GM18505 (cell line): Measurements from ENCODE around the gene ZCCHC8.
"Not testable (repeated sequence)": the region's sequence is repeated elsewhere in the genome, so short reads cannot be mapped to it uniquely, and the experiment has no call there.

ENCODE experiments used
- ATAC-seq: cut with Tn5 transposase; IDR thresholded peaks from one replicate; pipeline ENCODE4 v1.9.1; 2021; ENCODE audit not compliant: unreplicated experiment
- POLR2A ChIP-seq: IDR thresholded peaks from 4 replicates; pipeline ENCODE4 v1.6.1; 2011; ENCODE audit warnings: borderline replicate concordance; ENCODE audit not compliant: insufficient read depth, insufficient read length; ENCODE audit errors: extremely low read depth

The ZCCHC8 gene

GRCh38 chr12:122454739-122455138 lies 46.0 kb downstream of the ZCCHC8 start:
- TF ChIP-seq POLR2A = no peak
- ATAC-seq = no peak

- no peak for TF ChIP-seq POLR2A
These were observed 46.4 kb downstream of the ZCCHC8 start for GRCh38 chr12:122454250-122454721.

GRCh38 chr12:122452701-122453285 lies 47.9 kb downstream of the ZCCHC8 start:
- TF ChIP-seq POLR2A = no peak
- no peak for ATAC-seq

More at GRCh38 chr12:122454250-122454721, 46.4 kb downstream of the ZCCHC8 start:
- ATAC-seq = no peak

- no peak for ATAC-seq
- no peak for TF ChIP-seq POLR2A
These were observed 51.4 kb downstream of the ZCCHC8 start for GRCh38 chr12:122449317-122449716.

DNA sequence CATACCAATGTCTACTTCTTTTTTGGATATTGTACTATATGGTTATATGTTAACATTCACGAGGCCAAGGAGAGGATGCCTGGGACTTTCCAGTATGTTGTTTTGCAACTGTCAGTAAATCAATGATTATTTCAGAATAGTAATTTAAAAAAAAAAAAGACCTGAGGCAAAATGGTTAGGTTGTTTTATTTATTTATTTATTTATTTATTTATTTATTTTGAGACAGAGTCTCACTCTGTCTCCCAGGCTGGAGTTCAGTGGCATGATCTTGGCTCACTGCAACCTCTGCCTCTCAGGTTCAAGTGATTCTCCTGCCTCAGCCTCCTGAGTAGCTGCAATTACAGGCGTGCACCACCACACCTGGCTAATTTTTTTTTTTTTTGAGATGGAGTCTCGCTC lies 52.9 kb downstream of the ZCCHC8 start:
- ATAC-seq = not testable (repeated sequence)

GRCh38 chr12:122446390-122446789 lies 54.3 kb downstream of the ZCCHC8 start:
- not testable (repeated sequence) for ATAC-seq

- not testable (repeated sequence) for ATAC-seq
These were observed 56.7 kb downstream of the ZCCHC8 start for GRCh38 chr12:122444071-122444470.

DNA sequence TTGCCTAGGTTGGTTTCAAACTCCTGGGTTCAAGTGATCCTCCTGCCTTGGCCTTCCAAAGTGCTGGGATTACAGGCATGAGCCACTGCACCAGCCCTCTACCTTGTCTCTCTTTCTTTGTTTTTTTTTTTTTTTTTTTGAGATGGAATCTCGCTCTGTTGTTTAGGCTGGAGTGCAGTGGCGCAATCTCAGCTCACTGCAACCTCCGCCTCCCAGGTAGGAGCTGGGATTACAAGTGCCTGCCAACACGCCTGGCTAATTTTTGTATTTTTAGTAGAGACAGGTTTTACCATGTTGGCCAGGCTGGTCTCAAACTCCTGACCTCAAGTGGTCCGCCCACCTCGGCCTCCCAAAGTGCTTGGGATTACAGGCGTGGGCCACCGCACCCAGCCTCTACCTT lies 61.9 kb downstream of the ZCCHC8 start:
- not testable (repeated sequence) for ATAC-seq

DNA sequence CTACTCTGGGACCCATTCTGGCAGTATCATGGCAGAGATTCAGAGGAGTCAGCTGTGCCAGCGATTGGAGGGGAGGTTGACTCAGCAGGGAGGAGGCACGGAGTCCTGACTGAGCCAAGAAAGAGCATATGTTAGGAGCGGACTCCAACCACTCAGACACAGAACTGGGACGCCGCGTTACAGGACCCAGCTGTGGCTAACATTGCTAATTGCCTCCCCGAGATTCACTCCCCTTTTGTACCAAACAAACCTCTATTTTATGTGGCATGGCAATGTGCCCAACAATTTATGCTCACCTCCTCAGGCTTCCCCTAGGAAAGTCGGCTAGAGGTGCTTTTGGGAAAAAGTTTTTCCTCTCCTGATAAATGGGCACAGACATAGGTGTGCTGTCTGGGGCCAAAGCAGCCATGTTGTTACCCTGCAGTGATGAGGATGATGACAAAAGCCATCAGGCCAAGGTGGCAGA lies 63.0 kb downstream of the ZCCHC8 start:
- TF ChIP-seq POLR2A = no peak
- ATAC-seq = no peak

- TF ChIP-seq POLR2A = no peak
- no peak for ATAC-seq
These were observed 65.5 kb downstream of the ZCCHC8 start for GRCh38 chr12:122435186-122435585.

DNA sequence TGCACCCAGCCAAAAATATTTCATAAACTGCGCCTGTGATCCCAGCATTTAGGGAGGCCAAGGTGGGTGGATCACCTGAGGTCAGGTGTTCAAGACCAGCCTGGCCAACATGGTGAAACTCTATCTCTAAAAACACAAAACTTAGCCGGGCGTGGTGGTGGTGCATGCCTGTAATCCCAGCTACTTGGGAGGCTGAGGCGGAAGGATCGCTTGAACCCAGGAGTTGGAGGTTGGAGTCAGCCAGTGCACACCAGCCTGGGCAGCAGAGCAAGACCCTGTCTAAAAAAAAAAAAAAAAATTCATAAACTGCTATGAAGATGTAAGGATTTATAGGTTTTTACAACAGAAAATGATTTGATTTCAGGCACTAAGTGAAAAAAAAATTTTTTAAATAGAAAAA lies 71.7 kb downstream of the ZCCHC8 start:
- ATAC-seq = not testable (repeated sequence)

- ATAC-seq = no peak
- no peak for TF ChIP-seq POLR2A
These were observed 73.3 kb downstream of the ZCCHC8 start for GRCh38 chr12:122427403-122427802.

GRCh38 chr12:122423258-122424165 lies 77.2 kb downstream of the ZCCHC8 start:
- no peak for ATAC-seq
- no peak for TF ChIP-seq POLR2A

DNA sequence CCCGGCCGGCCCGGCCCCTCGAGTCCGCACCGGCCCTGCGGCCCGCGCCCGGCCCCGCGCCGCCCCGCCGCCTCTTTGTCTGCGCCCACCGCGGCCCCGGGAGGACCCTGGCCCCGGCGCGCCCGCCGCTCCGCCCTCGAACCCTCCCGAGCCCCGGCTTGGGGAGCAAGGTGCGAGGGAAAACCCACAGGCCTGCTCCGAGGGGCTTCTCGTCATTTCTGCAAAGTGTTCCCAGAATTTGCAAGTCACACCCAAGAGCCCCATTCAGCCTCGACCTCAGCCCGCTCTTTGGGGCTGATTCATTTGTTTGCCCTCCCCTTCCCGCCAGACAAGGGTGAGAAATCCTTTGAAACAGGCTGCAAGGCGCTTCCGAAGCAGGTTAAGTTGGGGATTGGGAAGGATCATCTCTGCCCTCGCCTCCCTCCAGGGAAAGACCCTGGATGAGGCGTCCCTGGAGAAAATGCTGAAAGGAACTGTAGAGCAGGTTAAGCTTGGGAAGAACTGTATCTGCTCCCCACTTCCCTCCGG lies 77.9 kb downstream of the ZCCHC8 start:
- TF ChIP-seq POLR2A = no peak

More for the DNA sequence above, 77.9 kb downstream of the ZCCHC8 start:
- peak; percentile 2 for ATAC-seq
